H9 (cell line): Measurements from ENCODE around the gene JAGN1. TPM values are rescaled to one million over a fixed set of nuclear protein-coding genes. Genes with fewer than 3 reads are reported as not detected.

Experiments
- DNase-seq: peaks from one replicate; pipeline ENCODE4 v3.0.0-alpha.2; 2017
- H2AFZ ChIP-seq: one replicate; pipeline ENCODE4 v1.6.1; 2013; ENCODE audit warnings: mild to moderate bottlenecking, low read length, control low read depth, moderate library complexity
- H2AK5ac ChIP-seq: 2 replicates; pipeline ENCODE4 v1.6.1; 2013; ENCODE audit warnings: low read length, control low read depth, mixed read lengths; ENCODE audit not compliant: insufficient read length
- H2BK120ac ChIP-seq: one replicate; pipeline ENCODE4 v1.6.1; 2013; ENCODE audit warnings: low read depth, mild to moderate bottlenecking, low read length, control low read depth, inconsistent platforms; ENCODE audit not compliant: poor library complexity, severe bottlenecking
- H2BK12ac ChIP-seq: 2 replicates; pipeline ENCODE4 v1.6.1; 2013; ENCODE audit warnings: low read length, control low read depth, mixed read lengths, low read depth; ENCODE audit not compliant: insufficient read length
- H2BK15ac ChIP-seq: 2 replicates; pipeline ENCODE4 v1.6.1; 2013; ENCODE audit warnings: low read depth, low read length, control low read depth
- H2BK20ac ChIP-seq: one replicate; pipeline ENCODE4 v1.6.1; 2013; ENCODE audit warnings: low read depth, mild to moderate bottlenecking, low read length, control low read depth, inconsistent platforms; ENCODE audit not compliant: poor library complexity, severe bottlenecking
- H2BK5ac ChIP-seq: 2 replicates; pipeline ENCODE4 v1.6.1; 2013; ENCODE audit warnings: low read length, control low read depth, mixed read lengths; ENCODE audit not compliant: insufficient read length
- H3K14ac ChIP-seq: 2 replicates; pipeline ENCODE4 v1.6.1; 2013; ENCODE audit warnings: low read length, control low read depth; ENCODE audit not compliant: insufficient read depth
- H3K18ac ChIP-seq: 2 replicates; pipeline ENCODE4 v1.6.1; 2013; ENCODE audit warnings: low read depth, mild to moderate bottlenecking, mixed read lengths, low read length, control low read depth; ENCODE audit not compliant: insufficient read length
- H3K23ac ChIP-seq: 2 replicates; pipeline ENCODE4 v1.6.1; 2013; ENCODE audit warnings: low read length, control low read depth, mixed read lengths, low read depth; ENCODE audit not compliant: insufficient read length
- H3K23me2 ChIP-seq: 2 replicates; pipeline ENCODE4 v1.6.1; 2013; ENCODE audit warnings: low read depth, mild to moderate bottlenecking, mixed read lengths, low read length, control low read depth; ENCODE audit not compliant: insufficient read length, poor library complexity, severe bottlenecking
- H3K27ac ChIP-seq: 2 replicates; pipeline ENCODE4 v1.5.1; 2013; ENCODE audit warnings: low read length, control low read depth, mixed read lengths, low read depth; ENCODE audit not compliant: insufficient read length
- H3K27me3 ChIP-seq: 2 replicates; pipeline ENCODE4 v1.6.1; 2013; ENCODE audit warnings: low read length, control low read depth, inconsistent platforms; ENCODE audit not compliant: insufficient read depth
- H3K4ac ChIP-seq: 2 replicates; pipeline ENCODE4 v1.6.1; 2013; ENCODE audit warnings: low read depth, mild to moderate bottlenecking, control low read depth, inconsistent platforms, low read length, moderate library complexity
- H3K4me1 ChIP-seq: 2 replicates; pipeline ENCODE4 v1.6.1; 2013; ENCODE audit warnings: low read length, control low read depth, inconsistent platforms; ENCODE audit not compliant: insufficient read depth
- H3K4me2 ChIP-seq: 2 replicates; pipeline ENCODE4 v1.6.1; 2013; ENCODE audit warnings: low read length, control low read depth, mixed read lengths; ENCODE audit not compliant: insufficient read length, insufficient read depth
- H3K56ac ChIP-seq: 2 replicates; pipeline ENCODE4 v1.6.1; 2013; ENCODE audit warnings: low read depth, mild to moderate bottlenecking, mixed read lengths, low read length, control low read depth; ENCODE audit not compliant: insufficient read length
- H3K79me1 ChIP-seq: 2 replicates; pipeline ENCODE4 v1.6.1; 2013; ENCODE audit warnings: low read depth, mild to moderate bottlenecking, moderate library complexity, low read length, control low read depth, inconsistent platforms; ENCODE audit not compliant: insufficient read depth, poor library complexity, severe bottlenecking
- H3K79me2 ChIP-seq: 2 replicates; pipeline ENCODE4 v1.6.1; 2013; ENCODE audit warnings: low read length, control low read depth, inconsistent platforms; ENCODE audit not compliant: insufficient read depth
- H3K9ac ChIP-seq: 2 replicates; pipeline ENCODE4 v1.6.1; 2013; ENCODE audit warnings: low read length, control low read depth, mixed read lengths; ENCODE audit not compliant: insufficient read length; ENCODE audit errors: extremely low read depth
- H3K9me3 ChIP-seq: one replicate; pipeline ENCODE4 v1.6.1; 2013; ENCODE audit warnings: low read depth, low read length, inconsistent platforms; ENCODE audit not compliant: control insufficient read depth
- H3T11ph ChIP-seq: one replicate; pipeline ENCODE4 v1.6.1; 2013; ENCODE audit warnings: mild to moderate bottlenecking, low read length, control low read depth, inconsistent platforms
- H4K20me1 ChIP-seq: one replicate; pipeline ENCODE4 v1.6.1; 2013; ENCODE audit not compliant: control insufficient read depth, insufficient read length, insufficient read depth
- H4K5ac ChIP-seq: 2 replicates; pipeline ENCODE4 v1.6.1; 2013; ENCODE audit warnings: low read depth, mild to moderate bottlenecking, mixed read lengths, low read length, control low read depth; ENCODE audit not compliant: insufficient read length
- H4K8ac ChIP-seq: replicated peaks from 2 replicates; pipeline ENCODE4 v1.6.1; 2013; ENCODE audit warnings: low read length, control low read depth, mixed read lengths, low read depth; ENCODE audit not compliant: insufficient read length
- H4K91ac ChIP-seq: 2 replicates; pipeline ENCODE4 v1.6.1; 2013; ENCODE audit warnings: low read depth, mild to moderate bottlenecking, moderate library complexity, mixed read lengths, low read length, control low read depth; ENCODE audit not compliant: insufficient read length
- H3K27ac Mint-ChIP-seq, 3 experiments: 2 replicates in 2 of 3; 3 replicates in 1 of 3; pipeline ENCODE4 v1.8.0; 2020 to 2021; ENCODE audit warnings: mixed read lengths in 3 of 3, mild to moderate bottlenecking in 1 of 3, moderate library complexity in 1 of 3
- H3K27me3 Mint-ChIP-seq: 2 replicates; pipeline ENCODE4 v1.8.0; 2021; ENCODE audit warnings: low read depth, mild to moderate bottlenecking, moderate library complexity, mixed read lengths
- H3K36me3 Mint-ChIP-seq, 3 experiments: 2 replicates in 2 of 3; 3 replicates in 1 of 3; pipeline ENCODE4 v1.8.0; 2020 to 2021; ENCODE audit warnings: low read depth in 3 of 3, mixed read lengths in 3 of 3; ENCODE audit not compliant: insufficient read depth in 1 of 3
- H3K4me1 Mint-ChIP-seq, 2 experiments: 2 replicates each; pipeline ENCODE4 v1.8.0; 2020; ENCODE audit warnings: mixed read lengths in 2 of 2
- H3K4me3 Mint-ChIP-seq, 2 experiments: 2 replicates in 1 of 2; 3 replicates in 1 of 2; pipeline ENCODE4 v1.8.0; 2020 to 2021; ENCODE audit warnings: mild to moderate bottlenecking in 2 of 2, mixed read lengths in 2 of 2, moderate library complexity in 1 of 2
- H3K9me3 Mint-ChIP-seq, 2 experiments: 2 replicates in 1 of 2; 3 replicates in 1 of 2; pipeline ENCODE4 v1.8.0; 2020; ENCODE audit warnings: mild to moderate bottlenecking in 2 of 2, mixed read lengths in 2 of 2, moderate library complexity in 1 of 2
- WGBS: extraction: QIAGEN DNeasy Blood & Tissue Kit; methylation state at CpG from one replicate; pipeline ENCODE4 v1.1.7; 2013; ENCODE audit warnings: missing lambda C conversion rate, low lambda C conversion rate, mixed read lengths; ENCODE audit not compliant: insufficient read length; ENCODE audit errors: extremely low coverage; 5-methylcytosine and 5-hydroxymethylcytosine counted together
- long read RNA-seq: library from polyadenylated mRNA; unstranded; transcript quantifications from one replicate; pipeline ENCODE4 v2.0.0, GENCODE V29; 2020
- total RNA-seq: library from RNA; stranded (reverse); gene quantifications from 2 replicates; pipeline ENCODE4 v1.2.1, GENCODE V29; 2021
- TF ChIP-seq, protein P1 (sequence below): fragments of 200-600 bp; sonication (generic); conservative IDR thresholded peaks from 3 replicates; pipeline ENCODE4 v1.8.0; 2021; ENCODE audit warnings: antibody characterized with exemption, mild to moderate bottlenecking

The JAGN1 gene
- 33.5 and 34.0 TPM in 2 replicates for total RNA-seq
- long read RNA-seq, transcript JAGN1-201 (2 exons, 1,675 nt) = major isoform, 148 of 151 reads
- long read RNA-seq, partial matches to known transcripts = 0 of 151 reads
- long read RNA-seq, other reads (novel, unspliced or antisense) = 1 of 151 reads

DNA sequence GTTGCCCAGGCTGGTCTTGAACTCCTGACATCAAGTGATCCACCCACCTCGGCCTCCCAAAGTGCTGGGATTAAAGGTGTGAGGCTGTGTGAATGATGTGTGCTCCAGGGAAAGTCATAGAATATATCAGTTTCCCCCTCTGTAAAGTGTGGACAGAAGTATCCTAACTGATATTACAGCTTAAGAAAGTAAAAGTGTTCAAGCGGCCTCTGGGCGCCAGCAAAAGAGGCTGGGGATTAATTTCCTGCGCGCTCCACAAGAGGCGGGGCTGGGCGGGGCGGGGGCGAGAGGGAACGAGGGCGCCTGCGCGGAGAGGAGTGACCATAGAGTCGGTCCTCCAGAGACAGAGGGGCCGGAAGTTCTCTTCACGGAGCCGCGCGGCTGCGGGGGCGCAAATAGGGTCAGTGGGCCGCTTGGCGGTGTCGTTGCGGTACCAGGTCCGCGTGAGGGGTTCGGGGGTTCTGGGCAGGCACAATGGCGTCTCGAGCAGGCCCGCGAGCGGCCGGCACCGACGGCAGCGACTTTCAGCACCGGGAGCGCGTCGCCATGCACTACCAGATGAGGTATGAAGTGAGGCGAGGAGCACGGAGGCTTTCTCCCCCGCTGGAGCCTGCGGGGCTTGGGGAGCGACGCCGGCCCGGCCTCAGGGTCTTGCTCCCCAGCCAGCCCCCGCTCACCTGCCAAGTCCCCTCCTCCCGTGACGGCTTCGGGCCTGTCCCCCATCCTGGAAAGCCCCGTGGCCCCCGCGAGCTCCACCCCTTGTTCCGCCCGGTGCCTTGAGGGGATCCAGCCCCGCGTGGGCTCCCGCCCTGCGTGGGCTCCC is at the start of gene JAGN1:
Gene JAGN1, plus strand, starts transcription at position 362 of the 823 bp plus-strand sequence. Its CDS starts 113 bp downstream, at position 475.
- Histone ChIP-seq H3K4me1 (no peaks in the 10 kb centered on the region), H3K14ac (peak within 1 kb of the TSS; percentile 88), H2BK20ac (no peak within 1 kb of the TSS), H3K9ac (peak within 1 kb of the TSS; percentile 85), H3K23ac (no peak within 1 kb of the TSS), H3K27me3 (no peaks in the 10 kb centered on the region; the same call in 1 of the 2 replicates), H4K20me1 (no peaks in the 10 kb centered on the region), H3K9me3 (no peaks in the 10 kb centered on the region), H3K79me1 (peaks cover 6% of the 10 kb centered on the region), H3T11ph (no peak within 1 kb of the TSS), H4K5ac (no peak within 1 kb of the TSS), H2AK5ac (no peak within 1 kb of the TSS), H4K8ac (no peak within 1 kb of the TSS), H3K23me2 (no peaks in the 10 kb centered on the region), H2AFZ (peak within 1 kb of the TSS; percentile 83), H4K91ac (no peak within 1 kb of the TSS), H3K4me2 (peak within 1 kb of the TSS; percentile 83), H2BK5ac (no peak within 1 kb of the TSS), H3K18ac (peak within 1 kb of the TSS; percentile 59), H3K79me2 (peaks cover 6% of the 10 kb centered on the region; the same call in 1 of the 2 replicates), H2BK120ac (no peak within 1 kb of the TSS), H2BK15ac (no peak within 1 kb of the TSS), H3K27ac (no peak within 1 kb of the TSS), H2BK12ac (no peak within 1 kb of the TSS), H3K4ac (no peak within 1 kb of the TSS), H3K56ac (no peak within 1 kb of the TSS)
- TF ChIP-seq, protein P1, sequence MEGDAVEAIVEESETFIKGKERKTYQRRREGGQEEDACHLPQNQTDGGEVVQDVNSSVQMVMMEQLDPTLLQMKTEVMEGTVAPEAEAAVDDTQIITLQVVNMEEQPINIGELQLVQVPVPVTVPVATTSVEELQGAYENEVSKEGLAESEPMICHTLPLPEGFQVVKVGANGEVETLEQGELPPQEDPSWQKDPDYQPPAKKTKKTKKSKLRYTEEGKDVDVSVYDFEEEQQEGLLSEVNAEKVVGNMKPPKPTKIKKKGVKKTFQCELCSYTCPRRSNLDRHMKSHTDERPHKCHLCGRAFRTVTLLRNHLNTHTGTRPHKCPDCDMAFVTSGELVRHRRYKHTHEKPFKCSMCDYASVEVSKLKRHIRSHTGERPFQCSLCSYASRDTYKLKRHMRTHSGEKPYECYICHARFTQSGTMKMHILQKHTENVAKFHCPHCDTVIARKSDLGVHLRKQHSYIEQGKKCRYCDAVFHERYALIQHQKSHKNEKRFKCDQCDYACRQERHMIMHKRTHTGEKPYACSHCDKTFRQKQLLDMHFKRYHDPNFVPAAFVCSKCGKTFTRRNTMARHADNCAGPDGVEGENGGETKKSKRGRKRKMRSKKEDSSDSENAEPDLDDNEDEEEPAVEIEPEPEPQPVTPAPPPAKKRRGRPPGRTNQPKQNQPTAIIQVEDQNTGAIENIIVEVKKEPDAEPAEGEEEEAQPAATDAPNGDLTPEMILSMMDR = no peak
- Mint-ChIP-seq H3K36me3 (peaks cover 15 to 30% (median 29%) of the 10 kb centered on the region in 3 experiments), H3K27ac (peak within 1 kb of the TSS; percentile 84 to 100 (median 98); a peak in 6 of 7 replicates), H3K9me3 (no peaks in the 10 kb centered on the region), H3K4me1 (peaks cover 1 to 10% of the 10 kb centered on the region in 2 experiments; a peak in 2 of 4 replicates), H3K4me3 (peak within 1 kb of the TSS; percentile 97 to 98), H3K27me3 (no peaks in the 10 kb centered on the region; the same call in 1 of the 2 replicates)
- peak; percentile 91 for DNase-seq
- no CpG with 5 or more reads among the region's 62 CpGs for WGBS
